ENCODE measurements around the gene ROR1.

- TF ChIP-seq CTCF (IDR thresholded peaks at IDR 0.05) = no peak
- TF ChIP-seq EP300 (IDR thresholded peaks at IDR 0.05) = no peak
- TF ChIP-seq POLR2A (IDR thresholded peaks at IDR 0.05; ENCODE audit: low read depth) = no peak
Measured at GRCh38 chr1:63779338-63780211, 5.8 kb downstream of the ROR1 start.
